Fibroblast of skin of back (primary cell): ENCODE results near the gene PLCB3.

ENCODE experiments used
- DNase-seq: peaks from one replicate; pipeline ENCODE4 v3.0.0-alpha.2; 2013

PLCB3 gene

GRCh38 chr11:64268025-64268892 lies 16.9 kb downstream of the PLCB3 start:
- peak; percentile 44 for DNase-seq

DNA sequence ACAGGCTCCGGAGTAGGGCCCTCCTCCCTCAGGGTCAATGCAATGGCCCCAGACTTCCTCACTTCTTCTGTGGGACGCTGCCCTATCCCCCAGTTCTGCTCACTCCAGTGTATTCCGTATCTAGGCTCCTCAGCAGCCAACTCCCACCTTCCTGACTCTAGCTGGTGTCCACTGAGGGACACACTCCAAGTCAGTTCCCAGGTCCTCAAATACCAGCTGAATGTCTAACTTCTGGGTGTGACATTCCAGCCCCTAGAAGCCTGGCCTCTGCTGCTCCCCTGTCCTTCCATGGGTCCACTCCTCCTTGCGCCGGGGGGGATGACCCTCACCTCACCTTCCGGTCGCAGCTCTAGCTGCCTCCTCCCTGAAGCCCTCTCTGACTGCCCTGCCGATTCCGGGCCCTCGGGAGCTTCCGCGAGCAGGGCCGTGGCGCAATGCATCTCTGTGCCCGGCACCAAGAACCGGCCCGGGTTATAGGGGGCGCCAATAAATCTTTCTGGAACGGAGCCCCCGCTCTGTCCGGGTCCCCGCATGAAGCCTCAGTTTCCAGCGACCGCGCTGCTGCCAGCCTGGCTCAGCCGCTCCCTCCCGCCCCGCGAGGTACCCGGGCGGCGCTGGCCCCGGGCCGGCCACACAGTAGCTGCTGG lies 17.7 kb downstream of the PLCB3 start:
- DNase-seq, result peak; percentile 49

GRCh38 chr11:64269540-64270220 lies 18.4 kb downstream of the PLCB3 start:
- DNase-seq, result peak; percentile 100

DNA sequence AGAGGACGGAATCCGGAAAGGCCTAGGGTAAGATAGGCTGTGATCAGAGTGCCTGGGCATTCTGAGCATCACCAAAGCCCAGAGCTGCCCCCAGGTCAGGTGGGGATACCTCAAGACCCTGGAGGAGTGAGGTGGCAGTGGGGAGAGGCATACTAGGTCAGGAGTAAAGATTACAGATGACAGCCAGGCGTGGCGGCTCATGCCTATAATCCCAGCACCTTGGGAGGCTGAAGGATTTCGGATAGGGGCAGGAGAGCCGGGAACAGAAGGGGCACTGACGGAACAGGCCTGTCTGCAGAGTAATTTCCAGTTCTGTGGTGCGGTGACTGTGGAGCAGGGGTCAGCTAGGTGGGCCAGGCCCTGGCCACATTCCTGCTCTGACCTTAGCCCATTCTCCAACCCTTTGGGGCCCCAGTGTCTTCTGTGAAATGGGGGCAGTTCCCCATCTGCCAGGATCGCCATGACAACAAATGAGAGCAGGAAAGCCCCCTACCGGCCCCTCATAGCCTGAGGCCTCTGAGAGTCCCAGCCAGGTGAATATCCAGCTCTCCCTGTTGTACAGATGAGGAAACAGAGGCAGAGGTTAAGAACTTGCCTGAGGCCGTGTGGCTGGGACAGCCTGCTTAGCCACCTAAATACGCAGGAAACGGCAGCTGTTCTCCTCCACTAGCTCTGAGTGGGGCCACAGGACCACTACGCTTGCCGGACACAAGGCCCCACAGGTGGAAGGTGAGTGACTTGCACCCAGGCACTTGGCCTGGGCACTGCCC lies 23.9 kb downstream of the PLCB3 start:
- DNase-seq, result no peak

GRCh38 chr11:64275841-64276240 lies 24.5 kb downstream of the PLCB3 start:
- DNase-seq, result no peak

- DNase-seq, result peak; percentile 78
Measured at GRCh38 chr11:64276653-64277431, 25.5 kb downstream of the PLCB3 start.

GRCh38 chr11:64278576-64279190 lies 27.4 kb downstream of the PLCB3 start:
- DNase-seq, result no peak

GRCh38 chr11:64281957-64282770 lies 30.8 kb downstream of the PLCB3 start:
- DNase-seq, result no peak

DNA sequence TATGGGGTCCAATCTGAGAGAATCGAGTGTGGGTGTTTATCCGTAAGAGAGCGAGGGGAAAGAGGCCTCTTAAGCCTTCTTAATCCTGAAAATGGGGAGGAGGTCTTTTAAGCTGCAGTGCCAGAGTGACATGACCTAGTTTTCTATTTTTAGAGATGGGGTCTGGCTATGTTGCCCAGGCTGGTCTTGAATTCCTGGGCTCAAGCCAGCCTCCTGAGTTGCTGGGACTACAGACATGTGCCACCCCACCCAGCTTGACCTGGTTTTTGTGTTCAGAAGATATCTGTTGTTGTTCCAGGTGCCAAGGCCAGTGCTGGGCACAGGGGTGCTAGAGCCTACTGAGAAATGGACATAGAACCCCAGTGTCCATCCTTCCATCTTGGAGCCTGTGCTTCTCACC lies 31.8 kb downstream of the PLCB3 start:
- DNase-seq, result no peak

DNA sequence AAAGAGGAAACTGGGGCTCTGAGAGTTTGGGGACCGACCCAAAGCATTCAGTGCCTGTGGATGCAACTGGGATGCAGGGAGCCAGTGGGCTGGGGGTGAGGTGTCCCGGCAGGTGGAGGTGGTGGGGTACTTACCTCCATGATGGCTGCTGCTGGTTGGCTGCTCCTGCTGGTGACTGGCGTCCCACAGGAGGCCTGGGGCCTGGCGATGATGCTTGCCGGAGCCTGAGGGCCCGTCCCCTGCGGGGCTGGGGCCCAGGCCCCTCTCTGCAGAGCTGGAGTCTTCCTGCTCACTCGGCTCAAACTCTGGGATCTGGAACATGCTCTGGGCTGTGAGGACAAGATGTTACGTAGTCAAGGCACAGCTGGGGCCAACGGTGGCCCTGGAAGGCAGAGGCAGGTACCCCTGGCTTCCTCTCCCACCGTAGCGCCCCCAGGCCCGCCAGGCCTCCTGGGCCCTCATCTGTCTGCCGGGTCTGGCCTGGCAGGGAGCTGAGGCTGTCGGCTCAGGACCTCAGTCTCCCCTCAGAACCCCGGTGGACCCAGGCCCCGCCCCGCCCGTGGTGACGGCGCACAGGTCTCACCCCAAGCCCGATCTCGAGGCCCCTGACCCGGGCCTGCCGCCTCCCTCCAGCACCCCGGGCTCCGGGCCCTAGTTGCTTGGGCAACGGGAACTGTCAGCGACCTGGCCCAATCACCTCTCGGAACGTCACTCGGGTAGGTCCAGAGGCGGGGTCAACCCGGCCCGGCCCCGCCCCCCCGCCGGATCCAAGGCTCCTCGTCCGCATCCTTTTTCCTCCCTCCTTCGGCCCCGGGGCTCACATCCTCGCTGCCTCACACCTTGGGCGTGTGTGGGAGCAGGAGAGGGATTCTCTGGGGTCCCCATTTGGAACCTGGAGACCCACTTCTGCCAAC lies 33.0 kb downstream of the PLCB3 start, which contains the start of gene BAD:
BAD (minus strand) TSS at position 618 of the 914 bp plus-strand sequence; CDS start at position 321, 297 bp downstream.
- peak; percentile 92 for DNase-seq

DNA sequence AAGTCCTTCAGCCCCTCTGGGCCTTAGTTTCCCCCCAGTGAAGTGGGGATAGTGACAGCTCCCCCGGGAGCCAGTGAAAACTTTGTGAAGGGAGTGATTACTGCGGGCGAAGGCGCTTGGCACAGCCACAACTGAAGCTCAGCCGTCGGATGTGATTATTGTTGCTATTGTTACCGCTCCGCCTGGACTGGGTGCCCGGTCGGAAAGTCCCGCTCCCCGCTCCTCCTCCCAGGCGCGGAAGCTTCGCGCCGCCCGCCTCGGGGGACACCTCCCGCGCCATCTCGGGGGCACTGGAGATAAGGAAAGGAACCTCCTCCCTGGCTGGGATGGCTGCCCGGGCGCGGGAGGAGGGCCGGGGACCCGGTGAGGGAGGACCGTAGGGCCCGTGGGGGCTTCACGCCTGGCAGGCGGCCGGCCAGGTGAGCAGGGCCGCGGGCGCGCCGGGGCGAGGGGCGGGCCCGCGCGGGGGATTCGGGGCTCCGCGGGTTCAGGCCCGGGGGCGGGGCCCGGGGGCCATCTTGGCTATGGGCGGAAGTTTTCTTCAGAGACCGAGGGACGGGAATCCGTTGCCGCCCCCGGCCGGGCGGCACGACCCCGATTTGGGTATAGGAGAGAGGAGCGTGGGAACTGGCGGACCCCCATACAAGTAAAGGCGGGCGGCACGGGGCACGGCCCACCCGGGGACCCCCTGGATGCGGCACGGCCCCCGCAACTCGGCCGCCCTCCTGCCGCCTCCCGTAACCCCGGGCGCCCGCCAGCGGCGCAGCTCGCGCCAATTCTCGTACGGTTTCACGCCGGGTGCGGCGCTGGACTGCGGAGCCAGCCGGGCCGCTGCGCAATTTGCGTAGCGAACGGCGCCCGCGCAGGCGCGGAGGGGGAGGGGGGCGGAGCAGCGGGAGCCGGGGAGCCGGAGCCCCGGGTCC lies 33.9 kb downstream of the PLCB3 start, which contains the start of gene GPR137:
GPR137 (plus strand) TSS at position 887 of the 923 bp plus-strand sequence. CDS start 677 bp downstream, outside the sequence.
- peak; percentile 72 for DNase-seq

DNA sequence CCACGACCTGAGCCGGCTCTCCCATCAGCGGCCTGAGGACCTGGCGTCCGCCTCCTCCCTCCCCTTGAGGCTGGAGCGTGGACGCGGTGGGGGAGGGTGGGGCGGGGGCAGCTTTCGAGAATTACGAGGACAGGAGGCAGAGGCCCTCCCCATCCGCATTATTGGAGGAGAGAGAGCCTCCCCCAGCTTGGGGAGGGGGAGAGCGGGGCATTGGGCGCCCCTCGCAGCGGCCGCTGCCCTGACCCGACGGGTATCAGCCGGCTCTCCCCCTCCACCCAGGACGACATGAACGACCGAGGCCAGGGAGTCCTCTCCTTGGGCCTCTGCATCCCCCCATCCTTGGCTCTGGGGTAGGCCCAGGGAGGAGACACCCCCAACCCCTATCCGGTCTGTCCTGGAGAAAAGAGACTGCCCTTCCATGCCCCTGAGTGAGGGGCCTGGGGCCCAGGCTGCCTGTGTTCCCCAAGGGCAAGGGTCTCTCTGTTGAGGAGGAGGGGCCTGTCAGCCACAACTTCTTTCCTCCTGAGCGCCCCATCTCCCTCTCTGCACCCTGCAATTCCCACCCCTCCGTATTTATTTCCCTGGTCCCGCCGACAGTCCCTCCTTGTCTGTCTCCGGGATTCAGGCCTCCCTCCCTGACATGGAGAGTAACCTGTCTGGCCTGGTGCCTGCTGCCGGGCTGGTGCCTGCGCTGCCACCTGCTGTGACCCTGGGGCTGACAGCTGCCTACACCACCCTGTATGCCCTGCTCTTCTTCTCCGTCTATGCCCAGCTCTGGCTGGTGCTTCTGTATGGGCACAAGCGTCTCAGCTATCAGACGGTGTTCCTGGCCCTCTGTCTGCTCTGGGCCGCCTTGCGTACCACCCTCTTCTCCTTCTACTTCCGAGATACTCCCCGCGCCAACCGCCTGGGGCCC lies 34.8 kb downstream of the PLCB3 start:
- no peak for DNase-seq

DNA sequence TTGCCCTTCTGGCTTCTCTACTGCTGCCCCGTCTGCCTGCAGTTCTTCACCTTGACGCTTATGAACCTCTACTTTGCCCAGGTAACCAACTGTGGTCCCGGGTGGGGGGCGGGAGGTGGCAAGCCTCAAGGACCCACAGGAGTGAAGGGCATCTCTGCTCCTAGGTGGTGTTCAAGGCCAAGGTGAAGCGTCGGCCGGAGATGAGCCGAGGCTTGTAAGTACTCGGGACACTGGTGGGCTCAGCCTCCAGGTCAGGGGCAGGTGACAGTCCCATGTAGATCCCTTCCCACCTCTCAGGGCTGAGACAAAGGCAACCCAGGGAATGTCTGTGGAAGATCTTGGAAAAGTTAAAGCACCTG lies 35.5 kb downstream of the PLCB3 start:
- DNase-seq, result no peak

- DNase-seq, result no peak
Measured at GRCh38 chr11:64287676-64288352, 36.5 kb downstream of the PLCB3 start.

DNA sequence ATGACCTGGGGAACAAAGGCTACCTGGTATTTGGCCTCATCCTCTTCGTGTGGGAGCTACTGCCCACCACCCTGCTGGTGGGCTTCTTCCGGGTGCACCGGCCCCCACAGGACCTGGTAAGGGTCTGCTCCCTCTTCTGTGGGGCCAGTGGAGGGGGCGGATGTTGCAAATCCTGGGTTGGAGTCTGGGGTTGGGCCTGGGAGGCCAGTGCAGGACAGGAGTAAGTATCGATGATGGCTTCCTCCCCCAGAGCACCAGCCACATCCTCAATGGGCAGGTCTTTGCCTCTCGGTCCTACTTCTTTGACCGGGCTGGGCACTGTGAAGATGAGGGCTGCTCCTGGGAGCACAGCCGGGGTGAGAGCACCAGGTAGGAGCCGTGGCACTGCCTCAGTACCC lies 37.0 kb downstream of the PLCB3 start:
- DNase-seq, result no peak

- DNase-seq, result no peak
Measured at GRCh38 chr11:64289002-64289564, 37.8 kb downstream of the PLCB3 start.
